MM.1S (cell line): Measurements from ENCODE around the gene NINL.

Source experiments
- DNase-seq: peaks from one replicate; pipeline ENCODE4 v3.0.0-alpha.2; 2015
- H2AFZ ChIP-seq: fragments of 300-600 bp; sonication (generic); 2 replicates; pipeline ENCODE4 v1.6.0; 2016; ENCODE audit warnings: antibody characterized with exemption, low read length
- H3F3A ChIP-seq: fragments of 300-600 bp; sonication (generic); 2 replicates; pipeline ENCODE4 v1.6.1; 2016; ENCODE audit warnings: mild to moderate bottlenecking, antibody characterized with exemption, low read length, moderate library complexity, mixed read lengths; ENCODE audit not compliant: insufficient read depth
- H3K27ac ChIP-seq: fragments of 300-600 bp; sonication (generic); 2 replicates; pipeline ENCODE4 v1.5.1; 2016; ENCODE audit warnings: mild to moderate bottlenecking, low read length
- H3K27me3 ChIP-seq: fragments of 300-600 bp; sonication (generic); replicated peaks from 2 replicates; pipeline ENCODE4 v1.6.0; 2016; ENCODE audit warnings: low read length; ENCODE audit not compliant: insufficient read depth
- H3K36me3 ChIP-seq: fragments of 300-600 bp; sonication (generic); replicated peaks from 2 replicates; pipeline ENCODE4 v1.6.1; 2016; ENCODE audit warnings: mild to moderate bottlenecking, low read length, mixed read lengths; ENCODE audit not compliant: insufficient read depth
- H3K4me1 ChIP-seq: fragments of 300-600 bp; sonication (generic); 2 replicates; pipeline ENCODE4 v1.6.1; 2016; ENCODE audit warnings: low read length, mixed read lengths
- H3K4me2 ChIP-seq: fragments of 300-600 bp; sonication (generic); 2 replicates; pipeline ENCODE4 v1.6.0; 2016; ENCODE audit warnings: low read depth, low read length
- H3K4me3 ChIP-seq: fragments of 300-600 bp; sonication (generic); 2 replicates; pipeline ENCODE4 v1.5.1; 2016; ENCODE audit warnings: low read length, mixed read lengths
- H3K79me2 ChIP-seq: fragments of 300-600 bp; sonication (generic); 2 replicates; pipeline ENCODE4 v1.6.1; 2016; ENCODE audit warnings: mixed run types, low read length, mixed read lengths
- H3K9ac ChIP-seq: fragments of 300-600 bp; sonication (generic); 2 replicates; pipeline ENCODE4 v1.6.1; 2016; ENCODE audit warnings: low read length, mixed read lengths
- H3K9me2 ChIP-seq: fragments of 300-600 bp; sonication (generic); replicated peaks from 2 replicates; pipeline ENCODE4 v1.6.1; 2016; ENCODE audit warnings: mild to moderate bottlenecking, low read length, mixed read lengths; ENCODE audit not compliant: insufficient read depth
- H3K9me3 ChIP-seq: fragments of 300-600 bp; sonication (generic); replicated peaks from 2 replicates; pipeline ENCODE4 v1.6.1; 2016; ENCODE audit warnings: mild to moderate bottlenecking, low read length, mixed read lengths; ENCODE audit not compliant: insufficient read depth
- H4K20me1 ChIP-seq: fragments of 300-600 bp; sonication (generic); 2 replicates; pipeline ENCODE4 v1.6.1; 2016; ENCODE audit warnings: mild to moderate bottlenecking, low read length, moderate library complexity, mixed read lengths; ENCODE audit not compliant: insufficient read depth
- EZH2 ChIP-seq: fragments of 300-600 bp; sonication (generic); optimal IDR thresholded peaks from 2 replicates; pipeline ENCODE3; 2017; ENCODE audit warnings: low read depth, mild to moderate bottlenecking, antibody characterized with exemption, low read length, mixed read lengths
- EZH2phosphoT487 ChIP-seq: fragments of 300-600 bp; sonication (generic); IDR thresholded peaks from 2 replicates; pipeline ENCODE4 v1.6.1; 2018; ENCODE audit warnings: antibody characterized with exemption, low read length
- TF ChIP-seq, protein P1 (sequence below): fragments of 300-600 bp; sonication (generic); IDR thresholded peaks from 2 replicates; pipeline ENCODE4 v1.5.1; 2016; ENCODE audit warnings: antibody characterized with exemption, low read length, mixed read lengths

NINL gene

DNA sequence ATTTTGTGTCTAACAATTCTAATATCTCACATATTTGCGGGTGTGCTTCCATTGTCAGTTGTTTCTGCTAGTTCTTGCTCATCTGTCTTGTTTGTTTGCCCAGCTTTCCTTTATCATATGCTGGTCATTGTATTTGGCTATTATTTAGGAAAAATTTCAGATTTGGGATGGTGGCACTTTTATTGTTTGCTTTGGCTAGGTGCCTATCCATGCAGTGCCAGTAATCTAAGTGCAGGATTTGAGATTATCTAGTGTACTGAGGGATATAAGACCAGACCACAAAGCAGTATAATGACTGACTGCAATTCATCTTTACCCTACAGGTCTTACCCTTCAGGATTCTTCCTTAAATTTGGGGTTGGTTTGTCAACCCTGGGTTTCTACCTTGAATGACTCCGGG, 63.9 kb downstream of the NINL start:
- no peaks in the 10 kb centered on the region for H4K20me1 ChIP-seq
- DNase-seq = no peak
- H3K4me1 ChIP-seq = no peaks in the 10 kb centered on the region
- no peaks in the 10 kb centered on the region for H3F3A ChIP-seq
- H3K4me2 ChIP-seq = no peak overlapping the region
- no peaks in the 10 kb centered on the region for H3K27me3 ChIP-seq
- H3K9ac ChIP-seq = no peak overlapping the region
- H3K9me3 ChIP-seq = no peaks in the 10 kb centered on the region
- no peaks in the 10 kb centered on the region for H3K9me2 ChIP-seq
- TF ChIP-seq EZH2phosphoT487 (no peak), EZH2 (no peak)
- TF ChIP-seq, protein P1, sequence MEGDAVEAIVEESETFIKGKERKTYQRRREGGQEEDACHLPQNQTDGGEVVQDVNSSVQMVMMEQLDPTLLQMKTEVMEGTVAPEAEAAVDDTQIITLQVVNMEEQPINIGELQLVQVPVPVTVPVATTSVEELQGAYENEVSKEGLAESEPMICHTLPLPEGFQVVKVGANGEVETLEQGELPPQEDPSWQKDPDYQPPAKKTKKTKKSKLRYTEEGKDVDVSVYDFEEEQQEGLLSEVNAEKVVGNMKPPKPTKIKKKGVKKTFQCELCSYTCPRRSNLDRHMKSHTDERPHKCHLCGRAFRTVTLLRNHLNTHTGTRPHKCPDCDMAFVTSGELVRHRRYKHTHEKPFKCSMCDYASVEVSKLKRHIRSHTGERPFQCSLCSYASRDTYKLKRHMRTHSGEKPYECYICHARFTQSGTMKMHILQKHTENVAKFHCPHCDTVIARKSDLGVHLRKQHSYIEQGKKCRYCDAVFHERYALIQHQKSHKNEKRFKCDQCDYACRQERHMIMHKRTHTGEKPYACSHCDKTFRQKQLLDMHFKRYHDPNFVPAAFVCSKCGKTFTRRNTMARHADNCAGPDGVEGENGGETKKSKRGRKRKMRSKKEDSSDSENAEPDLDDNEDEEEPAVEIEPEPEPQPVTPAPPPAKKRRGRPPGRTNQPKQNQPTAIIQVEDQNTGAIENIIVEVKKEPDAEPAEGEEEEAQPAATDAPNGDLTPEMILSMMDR = no peak
- no peak overlapping the region for H2AFZ ChIP-seq
- no peaks in the 10 kb centered on the region for H3K79me2 ChIP-seq
- H3K4me3 ChIP-seq = no peak overlapping the region
- H3K27ac ChIP-seq = no peak overlapping the region
- H3K36me3 ChIP-seq = no peaks in the 10 kb centered on the region

DNA sequence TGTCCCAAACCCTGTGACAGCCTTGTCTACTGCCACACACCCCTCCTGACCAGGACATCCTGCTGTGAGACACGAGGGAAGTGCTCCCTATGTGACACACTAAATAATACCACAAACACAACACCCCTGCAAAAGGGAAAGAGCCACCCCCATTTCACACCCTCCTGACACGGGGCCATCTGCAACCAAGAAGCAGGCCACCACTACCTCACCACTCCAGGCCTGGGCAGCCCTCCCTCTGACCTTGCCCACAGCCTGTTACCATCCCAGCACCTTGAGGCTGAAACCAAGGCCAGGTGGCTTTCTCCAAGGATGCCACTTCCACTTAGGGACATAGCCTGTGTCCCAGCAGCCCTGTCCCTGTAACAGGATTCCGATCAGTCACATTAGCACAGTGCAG, 68.2 kb downstream of the NINL start:
- TF ChIP-seq EZH2 = no peak
- H3F3A ChIP-seq = no peaks in the 10 kb centered on the region
- H3K4me1 ChIP-seq = no peaks in the 10 kb centered on the region
- H3K27ac ChIP-seq = no peak overlapping the region
- H3K4me3 ChIP-seq = no peak overlapping the region
- H3K9me3 ChIP-seq = no peaks in the 10 kb centered on the region
- H3K36me3 ChIP-seq = no peaks in the 10 kb centered on the region
- H3K9me2 ChIP-seq = no peaks in the 10 kb centered on the region
- no peak overlapping the region for H2AFZ ChIP-seq
- H4K20me1 ChIP-seq = no peaks in the 10 kb centered on the region
- H3K27me3 ChIP-seq = no peaks in the 10 kb centered on the region
- DNase-seq = no peak
- no peaks in the 10 kb centered on the region for H3K79me2 ChIP-seq
- H3K9ac ChIP-seq = no peak overlapping the region
- no peak overlapping the region for H3K4me2 ChIP-seq

DNA sequence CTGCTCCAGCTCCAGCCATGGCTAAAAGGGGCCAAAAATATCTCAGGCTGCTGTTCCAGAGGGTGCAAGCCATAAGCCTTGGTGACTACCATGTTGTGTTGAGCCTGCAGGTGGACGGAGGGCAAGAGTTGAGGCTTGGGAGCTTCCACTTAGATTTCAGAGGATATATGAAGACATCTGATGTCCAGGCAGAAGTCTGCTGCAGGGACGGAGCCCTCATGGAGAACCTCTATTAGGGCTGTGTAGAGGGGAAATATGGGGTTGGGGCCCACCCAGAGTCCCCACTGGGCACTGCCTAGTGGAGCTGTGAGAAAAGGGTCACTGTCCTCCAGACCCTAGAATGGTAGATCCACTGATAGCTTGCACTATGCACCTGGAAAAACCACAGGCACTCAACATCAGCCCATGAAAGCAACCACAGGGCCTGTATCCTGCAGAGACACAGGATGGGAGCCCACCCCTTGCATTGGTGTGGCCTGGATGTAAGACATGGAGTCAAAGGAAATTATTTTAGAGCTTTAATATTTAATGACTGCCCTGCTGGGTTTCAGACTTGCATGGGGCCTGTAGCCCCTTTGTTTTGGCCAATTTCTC, 70.5 kb downstream of the NINL start:
- no peak overlapping the region for H3K27ac ChIP-seq
- no peaks in the 10 kb centered on the region for H3F3A ChIP-seq
- no peaks in the 10 kb centered on the region for H3K36me3 ChIP-seq
- no peak overlapping the region for H2AFZ ChIP-seq
- H3K9ac ChIP-seq = no peak overlapping the region
- H4K20me1 ChIP-seq = no peaks in the 10 kb centered on the region
- H3K79me2 ChIP-seq = no peaks in the 10 kb centered on the region
- no peak overlapping the region for H3K4me3 ChIP-seq
- H3K27me3 ChIP-seq = no peaks in the 10 kb centered on the region
- H3K9me2 ChIP-seq = no peaks in the 10 kb centered on the region
- no peak for DNase-seq
- no peaks in the 10 kb centered on the region for H3K4me1 ChIP-seq
- TF ChIP-seq EZH2 (no peak), EZH2phosphoT487 (no peak)
- TF ChIP-seq, protein P1 = no peak
- H3K4me2 ChIP-seq = no peak overlapping the region
- no peaks in the 10 kb centered on the region for H3K9me3 ChIP-seq

DNA sequence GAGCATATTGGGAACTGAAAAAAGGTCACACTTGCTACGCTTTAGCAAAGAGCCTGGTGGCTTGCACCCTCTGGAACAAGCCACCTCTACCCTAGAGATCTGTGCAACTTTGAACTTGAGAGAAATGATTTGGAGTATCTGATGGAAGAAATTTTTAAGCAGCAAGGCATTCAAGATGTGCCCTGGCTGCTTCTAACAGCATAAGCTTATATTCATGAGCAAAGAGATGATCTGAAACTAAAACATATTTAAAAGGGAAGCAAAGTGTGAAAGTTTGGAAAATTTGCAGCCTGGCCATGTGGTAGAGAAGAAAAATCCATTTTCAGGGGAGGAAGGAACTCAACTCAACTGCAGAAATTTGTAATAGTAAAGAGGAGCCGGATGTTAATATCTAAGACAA, 71.1 kb downstream of the NINL start:
- no peaks in the 10 kb centered on the region for H3F3A ChIP-seq
- H4K20me1 ChIP-seq = no peaks in the 10 kb centered on the region
- no peaks in the 10 kb centered on the region for H3K4me1 ChIP-seq
- H3K27me3 ChIP-seq = no peaks in the 10 kb centered on the region
- H3K79me2 ChIP-seq = no peaks in the 10 kb centered on the region
- H3K4me2 ChIP-seq = no peak overlapping the region
- no peak overlapping the region for H3K4me3 ChIP-seq
- no peak for DNase-seq
- H3K9ac ChIP-seq = no peak overlapping the region
- no peaks in the 10 kb centered on the region for H3K9me2 ChIP-seq
- H3K9me3 ChIP-seq = no peaks in the 10 kb centered on the region
- no peak for TF ChIP-seq EZH2phosphoT487
- TF ChIP-seq, protein P1 = no peak
- no peaks in the 10 kb centered on the region for H3K36me3 ChIP-seq
- H3K27ac ChIP-seq = no peak overlapping the region
- H2AFZ ChIP-seq = no peak overlapping the region
